Keratinocyte (primary cell): ENCODE data around the gene TRMT10C.

Experiments used
- EZH2 ChIP-seq: IDR thresholded peaks from one replicate; pipeline ENCODE4 v1.6.1; 2012; ENCODE audit warnings: inconsistent platforms, mild to moderate bottlenecking, low read length, moderate library complexity
- TF ChIP-seq, protein P1 (sequence below), 3 experiments: IDR thresholded peaks in 1 of 3; conservative IDR thresholded peaks in 1 of 3; optimal IDR thresholded peaks in 1 of 3; 2 replicates in 2 of 3; 3 replicates in 1 of 3; pipeline versions ENCODE3 to v1.5.1; 2011; ENCODE audit warnings: low read length in 3 of 3, mild to moderate bottlenecking in 3 of 3, moderate library complexity in 2 of 3, control low read depth in 1 of 3, inconsistent platforms in 1 of 3; ENCODE audit not compliant: insufficient read depth in 2 of 3; ENCODE audit errors: extremely low read depth in 1 of 3

- no peak for TF ChIP-seq EZH2
- TF ChIP-seq, protein P1, sequence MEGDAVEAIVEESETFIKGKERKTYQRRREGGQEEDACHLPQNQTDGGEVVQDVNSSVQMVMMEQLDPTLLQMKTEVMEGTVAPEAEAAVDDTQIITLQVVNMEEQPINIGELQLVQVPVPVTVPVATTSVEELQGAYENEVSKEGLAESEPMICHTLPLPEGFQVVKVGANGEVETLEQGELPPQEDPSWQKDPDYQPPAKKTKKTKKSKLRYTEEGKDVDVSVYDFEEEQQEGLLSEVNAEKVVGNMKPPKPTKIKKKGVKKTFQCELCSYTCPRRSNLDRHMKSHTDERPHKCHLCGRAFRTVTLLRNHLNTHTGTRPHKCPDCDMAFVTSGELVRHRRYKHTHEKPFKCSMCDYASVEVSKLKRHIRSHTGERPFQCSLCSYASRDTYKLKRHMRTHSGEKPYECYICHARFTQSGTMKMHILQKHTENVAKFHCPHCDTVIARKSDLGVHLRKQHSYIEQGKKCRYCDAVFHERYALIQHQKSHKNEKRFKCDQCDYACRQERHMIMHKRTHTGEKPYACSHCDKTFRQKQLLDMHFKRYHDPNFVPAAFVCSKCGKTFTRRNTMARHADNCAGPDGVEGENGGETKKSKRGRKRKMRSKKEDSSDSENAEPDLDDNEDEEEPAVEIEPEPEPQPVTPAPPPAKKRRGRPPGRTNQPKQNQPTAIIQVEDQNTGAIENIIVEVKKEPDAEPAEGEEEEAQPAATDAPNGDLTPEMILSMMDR (optimal IDR thresholded peaks at IDR 0.05 in 1 of 3, IDR thresholded peaks at IDR 0.05 in 1 of 3, conservative IDR thresholded peaks at IDR 0.05 in 1 of 3; ENCODE audit: extremely low read depth in 1 of 3, insufficient read depth in 2 of 3, low read length in 3 of 3), result no peak
These were observed 12.9 kb downstream of the TRMT10C start for GRCh38 chr3:101574388-101575112.
